ENCODE results near the gene POC1B.

POC1B gene

DNA sequence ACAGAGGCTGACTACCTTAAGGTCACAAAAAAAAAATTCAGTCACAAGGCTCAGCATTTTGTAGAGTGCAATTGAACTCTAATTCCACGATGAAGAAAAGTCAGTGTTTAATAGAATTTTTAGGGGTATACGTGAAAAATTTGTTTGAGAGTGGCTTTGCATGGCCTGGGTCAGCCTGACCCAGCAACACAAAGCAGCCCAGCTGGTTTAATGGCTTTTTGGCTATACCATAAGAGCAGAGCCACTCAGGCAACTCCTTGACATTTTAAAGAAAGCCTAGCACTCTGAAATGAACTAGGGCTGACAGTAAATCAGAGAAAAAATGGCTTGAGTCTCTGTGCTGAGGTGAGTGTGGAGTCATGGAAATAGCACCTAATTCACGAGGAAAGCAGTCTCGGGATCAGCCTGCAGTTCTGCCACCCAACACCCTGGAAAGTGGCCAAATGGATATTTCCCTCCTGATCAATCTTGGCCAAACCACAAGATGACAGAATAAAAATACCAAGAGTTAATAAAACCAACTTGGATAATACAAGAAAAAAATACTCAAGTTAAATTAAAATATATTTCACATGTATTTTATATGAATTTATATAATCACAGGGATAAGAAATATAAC is 60.8 kb downstream of the POC1B start:
- peak; percentile 47 for DNase-seq (ENCODE audit: low read depth)

DNA sequence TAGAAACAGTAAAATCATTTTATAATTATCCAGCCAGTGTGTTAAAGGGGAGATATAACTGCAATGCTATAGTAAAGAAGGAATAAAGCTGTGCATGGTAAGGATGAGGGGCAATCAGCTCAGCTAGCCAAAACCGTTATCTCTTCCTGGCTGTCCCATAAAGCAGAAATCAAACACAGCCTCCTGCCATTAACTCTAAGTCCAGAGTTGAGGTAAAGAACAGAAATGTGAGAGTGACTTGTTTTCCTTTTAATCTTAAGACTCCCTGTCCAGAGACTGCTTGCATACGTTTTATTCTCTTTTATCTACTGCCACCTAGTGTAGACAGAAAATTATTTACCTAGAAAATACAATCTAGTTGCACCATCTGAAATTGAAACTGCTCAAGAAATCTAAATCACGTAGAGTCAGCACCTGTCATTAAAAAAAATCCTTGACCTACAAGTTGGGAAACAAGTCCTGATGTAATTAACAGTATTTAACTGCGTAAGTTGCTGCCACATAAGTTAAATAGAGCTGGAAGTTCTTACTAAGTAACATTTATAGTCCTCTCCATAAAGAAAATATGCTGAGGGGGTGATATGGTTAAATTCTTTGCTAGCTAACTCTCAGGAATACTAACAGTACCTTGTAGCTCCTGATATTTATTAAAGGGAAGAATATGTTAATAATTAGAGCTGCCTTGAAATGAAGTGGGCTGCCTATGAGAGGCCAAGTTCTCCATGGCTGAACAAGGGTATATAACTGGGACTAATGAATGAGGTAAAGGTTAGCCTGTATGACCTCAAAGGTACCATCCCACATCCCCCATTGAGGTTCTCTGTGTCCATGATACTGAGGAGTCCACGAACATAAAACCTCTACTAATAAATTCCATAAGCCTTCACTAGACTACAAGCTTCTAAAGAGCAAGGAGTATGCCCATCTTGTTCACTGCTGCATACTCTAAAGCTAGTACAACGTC is 63.9 kb downstream of the POC1B start:
- peak; percentile 85 for DNase-seq (ENCODE audit: low read depth)

- DNase-seq (ENCODE audit: low read depth) = peak; percentile 28
Observed at GRCh38 chr12:89461190-89461589, 64.7 kb downstream of the POC1B start.

GRCh38 chr12:89459279-89459678 is 66.6 kb downstream of the POC1B start:
- DNase-seq (ENCODE audit: low read depth) = peak; percentile 62

DNA sequence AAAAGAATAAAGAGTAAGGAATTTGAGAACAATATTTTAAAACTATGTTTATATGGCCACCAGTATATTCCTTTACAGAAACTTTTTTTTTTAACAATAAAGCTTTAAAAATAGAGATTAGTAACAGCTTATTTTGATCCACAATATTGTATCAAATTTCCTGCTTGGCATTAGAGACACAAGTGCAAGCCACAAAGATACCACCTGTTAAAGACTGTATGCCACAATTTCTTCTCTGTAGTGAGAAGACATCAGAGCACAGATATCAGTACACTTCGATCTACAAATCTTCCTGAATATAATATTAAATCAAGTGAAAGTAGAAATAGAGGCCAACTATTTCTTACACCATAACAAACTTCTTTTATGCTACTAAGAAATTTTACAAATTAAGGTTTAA is 69.3 kb downstream of the POC1B start:
- no peak for DNase-seq (ENCODE audit: low read depth)

DNA sequence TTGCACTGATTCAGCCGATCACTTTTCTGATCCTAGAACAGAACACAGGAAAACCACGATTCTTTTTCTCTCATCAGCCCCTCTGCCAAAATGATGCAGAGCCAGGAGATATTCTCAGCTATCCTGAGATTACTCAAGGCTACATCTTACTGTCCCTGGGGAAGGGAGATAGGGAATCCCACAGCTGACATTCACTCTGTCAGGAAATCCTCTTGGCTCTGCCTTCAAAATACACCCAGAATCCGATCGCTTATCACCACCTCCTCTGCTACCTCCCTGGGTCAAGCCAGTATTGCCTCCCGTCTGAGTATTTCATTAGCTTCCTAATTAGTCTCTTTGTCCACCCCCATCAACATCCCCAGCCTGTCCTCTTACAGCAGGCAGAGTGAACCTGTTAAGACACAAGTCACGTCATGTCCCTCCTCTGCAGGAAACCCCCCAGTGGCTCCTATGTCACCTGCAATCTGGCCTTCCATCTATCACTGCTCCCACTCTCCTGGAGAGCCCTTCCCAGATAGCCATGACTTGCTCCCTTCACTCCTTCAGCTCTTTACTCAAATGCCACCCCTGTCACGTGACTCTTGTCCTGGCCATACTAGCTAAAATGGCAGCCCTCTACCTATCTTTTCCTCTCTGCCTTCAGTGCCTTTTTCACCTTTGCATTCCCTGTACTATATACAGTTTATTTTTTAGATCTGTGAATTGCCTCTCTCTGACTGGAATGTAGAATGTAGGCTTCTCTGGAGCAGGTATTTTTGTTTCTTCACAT is 71.6 kb downstream of the POC1B start:
- no peak for DNase-seq (ENCODE audit: low read depth)

- DNase-seq (ENCODE audit: low read depth) = peak; percentile 57
Observed at GRCh38 chr12:89453121-89453978, 72.5 kb downstream of the POC1B start.

DNA sequence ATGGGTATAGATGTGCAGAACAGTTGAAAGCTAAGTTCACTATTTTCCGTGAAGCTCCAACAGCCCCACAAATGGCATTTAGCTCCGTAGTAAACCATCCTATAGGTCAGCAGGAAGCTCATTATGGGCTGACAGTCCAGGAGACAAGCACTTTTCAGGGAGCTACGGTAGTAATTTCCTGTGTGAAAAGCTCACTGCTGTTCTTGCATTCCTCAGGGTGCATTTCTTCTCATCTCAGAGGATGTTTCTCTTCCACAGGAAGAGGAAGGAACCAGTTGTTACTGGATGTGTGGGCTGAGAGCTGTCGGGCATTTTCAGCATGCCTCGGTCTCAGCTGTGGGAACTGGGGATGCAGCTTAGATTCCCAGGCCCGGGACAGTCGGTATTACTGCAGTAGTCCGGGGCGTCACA is 74.0 kb downstream of the POC1B start:
- DNase-seq (ENCODE audit: low read depth) = peak; percentile 84

DNA sequence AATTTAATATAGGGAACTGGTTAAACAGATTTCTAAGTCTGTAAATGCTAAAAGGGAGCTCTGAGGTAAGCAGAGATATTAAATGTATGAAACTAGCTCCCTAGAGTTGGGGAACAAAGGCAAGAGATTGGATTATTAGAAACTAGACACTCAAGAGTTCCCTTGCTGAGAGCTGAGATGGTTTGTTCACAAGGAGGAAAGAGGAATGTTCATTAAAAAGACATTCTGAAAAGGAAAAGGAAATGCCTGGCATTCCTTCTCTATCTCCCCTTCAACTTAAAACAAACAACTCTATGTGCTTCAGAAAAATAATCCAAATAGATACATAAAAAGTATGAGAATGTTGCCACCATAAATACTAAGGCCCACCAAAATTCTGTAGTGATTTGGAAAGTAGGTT is 74.9 kb downstream of the POC1B start:
- peak; percentile 66 for DNase-seq (ENCODE audit: low read depth)

- peak; percentile 20 for DNase-seq (ENCODE audit: low read depth)
Observed at GRCh38 chr12:89448951-89449371, 76.9 kb downstream of the POC1B start.

- no peak for DNase-seq (ENCODE audit: low read depth)
Observed at GRCh38 chr12:89448526-89448925, 77.3 kb downstream of the POC1B start.

DNA sequence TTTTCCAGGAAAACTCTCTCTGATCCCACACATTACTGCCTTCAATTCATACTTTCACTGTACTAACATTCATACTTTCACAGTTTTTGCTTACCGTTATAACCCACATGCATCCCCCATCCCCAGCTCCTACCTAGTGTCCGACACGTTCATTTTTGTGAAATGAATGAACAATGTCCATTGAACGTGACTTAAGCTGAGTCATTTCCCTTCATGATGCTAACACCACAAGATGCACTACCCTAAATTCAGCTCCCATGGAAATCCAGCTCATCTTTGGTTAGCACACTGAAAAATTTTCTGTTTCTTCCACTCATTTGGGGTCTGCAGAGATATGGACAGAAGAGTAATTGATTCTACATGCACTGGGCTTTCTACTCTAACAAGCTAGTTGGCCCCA is 85.9 kb downstream of the POC1B start:
- DNase-seq (ENCODE audit: low read depth) = peak; percentile 93

- DNase-seq (ENCODE audit: low read depth) = no peak
Observed at GRCh38 chr12:89437231-89437630, 88.6 kb downstream of the POC1B start.

- DNase-seq (ENCODE audit: low read depth) = no peak
Observed at GRCh38 chr12:89436062-89436461, 89.8 kb downstream of the POC1B start.

- DNase-seq (ENCODE audit: low read depth) = no peak
Observed at GRCh38 chr12:89433634-89434033, 92.2 kb downstream of the POC1B start.

DNA sequence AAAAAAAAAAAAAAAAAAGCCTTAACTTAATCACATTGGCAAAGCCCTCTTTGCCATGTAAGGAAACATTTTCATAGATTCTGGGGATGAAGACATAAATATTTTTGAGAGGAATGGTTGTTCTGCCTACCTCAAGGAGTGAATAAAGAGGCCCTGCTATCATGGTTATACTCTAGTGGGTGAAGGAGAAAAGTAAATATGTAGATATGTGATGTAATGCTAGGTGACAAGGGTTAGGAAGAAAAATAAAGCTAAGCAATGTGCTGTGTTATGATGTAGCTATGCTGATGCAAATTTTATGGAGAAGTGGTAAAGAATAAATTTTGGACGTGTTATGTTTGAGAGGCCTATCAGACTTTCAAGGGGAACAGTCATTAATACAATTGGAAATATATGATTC is 93.5 kb downstream of the POC1B start:
- no peak for DNase-seq (ENCODE audit: low read depth)

DNA sequence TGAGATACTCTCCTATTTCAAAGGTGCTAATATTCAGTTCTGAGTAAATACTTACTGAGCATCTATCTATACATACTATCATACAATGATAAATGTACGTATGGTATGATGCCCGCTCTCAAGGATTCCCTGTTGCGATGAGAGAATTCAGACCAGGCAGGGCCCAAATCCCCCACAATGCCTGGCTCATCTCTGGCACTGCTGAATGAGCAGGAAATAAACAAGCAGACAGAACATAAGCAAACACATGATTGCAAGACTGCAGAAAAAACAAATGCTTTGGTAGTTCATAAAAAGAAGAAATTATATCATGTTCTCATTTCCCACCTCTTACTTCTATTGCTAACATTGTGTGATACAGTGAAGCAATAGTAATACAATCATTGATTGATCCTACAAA is 96.3 kb downstream of the POC1B start:
- no peak for DNase-seq (ENCODE audit: low read depth)

GRCh38 chr12:89427508-89428156 is 98.2 kb downstream of the POC1B start:
- DNase-seq (ENCODE audit: low read depth) = peak; percentile 27

DNA sequence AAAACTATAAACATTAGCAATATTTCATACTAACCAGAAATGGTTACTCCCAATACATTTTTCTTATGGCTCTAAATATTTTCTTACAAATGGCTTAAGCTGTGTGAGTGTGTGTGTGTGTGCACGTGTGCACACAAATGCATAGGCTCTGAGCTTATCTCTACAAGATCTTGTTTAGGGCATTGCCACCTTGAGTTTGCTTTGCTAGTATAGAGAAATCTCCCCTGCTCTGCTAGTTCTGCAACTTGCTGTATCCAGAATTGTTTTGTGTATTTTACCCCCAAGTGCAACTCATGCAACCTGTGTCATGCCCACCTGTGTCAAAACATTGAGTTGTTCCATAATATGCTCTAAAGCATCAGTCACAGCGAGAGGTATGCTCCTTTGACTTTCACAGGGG is 101.0 kb downstream of the POC1B start:
- DNase-seq (ENCODE audit: low read depth) = no peak

GRCh38 chr12:89424389-89424788 is 101.5 kb downstream of the POC1B start:
- DNase-seq (ENCODE audit: low read depth) = no peak

Measured in ELR (cell line).